Measurements from ENCODE around the gene PDLIM5. TPM values are rescaled to one million over a fixed set of nuclear protein-coding genes. Genes with fewer than 3 reads are reported as not detected.

The PDLIM5 gene
- total RNA-seq, 1 experiment from 2014 or later = 158 TPM

- H3K27ac Mint-ChIP-seq (ENCODE audit: low read depth, unreplicated experiment) = peak overlapping the region; percentile 74
- H3K4me1 Mint-ChIP-seq (ENCODE audit: insufficient read depth, unreplicated experiment) = peaks cover 34% of the 10 kb centered on the region
- H3K36me3 Mint-ChIP-seq (ENCODE audit: insufficient read depth, unreplicated experiment) = peaks cover 36% of the 10 kb centered on the region
- POLR2A ChIA-PET = interaction anchor here (0.5 to 4.1 kb wide), 15 partner anchors 10 to 144 kb away, joined by 3 to 33 read pairs (median 4); partner anchors contain the start of gene PDLIM5
- peaks cover 2% of the 10 kb centered on the region for H3K9me3 Mint-ChIP-seq (ENCODE audit: unreplicated experiment)
- no peak for TF ChIP-seq CTCF (IDR thresholded peaks at IDR 0.05; ENCODE audit: unreplicated experiment)
- BruUV-seq (replicated peaks) = no TSS peak
- no peaks in the 10 kb centered on the region for H3K27me3 Mint-ChIP-seq (ENCODE audit: insufficient read depth, unreplicated experiment)
- intact Hi-C loops (cut with micrococcal nuclease) = loop anchor here (10.0 kb wide), 1 partner anchor 87 kb away; no protein-coding TSS in a partner anchor
- CTCF ChIA-PET = interaction anchor here (0.7 to 2.0 kb wide), 2 partner anchors 12 to 101 kb away, joined by 3 to 9 read pairs; no protein-coding TSS in a partner anchor
- H3K4me3 Mint-ChIP-seq (ENCODE audit: unreplicated experiment) = no peak overlapping the region
- peak; percentile 95 for DNase-seq (ENCODE audit: unreplicated experiment)
Measured at GRCh38 chr4:94507708-94508107, 56.0 kb downstream of the PDLIM5 start.

GRCh38 chr4:94508296-94508695, 56.6 kb downstream of the PDLIM5 start:
- Mint-ChIP-seq H3K4me3 (ENCODE audit: unreplicated experiment) (no peak overlapping the region), H3K4me1 (ENCODE audit: insufficient read depth, unreplicated experiment) (peaks cover 34% of the 10 kb centered on the region), H3K36me3 (ENCODE audit: insufficient read depth, unreplicated experiment) (peaks cover 37% of the 10 kb centered on the region), H3K27ac (ENCODE audit: low read depth, unreplicated experiment) (peak overlapping the region; percentile 74), H3K9me3 (ENCODE audit: unreplicated experiment) (peaks cover 7% of the 10 kb centered on the region), H3K27me3 (ENCODE audit: insufficient read depth, unreplicated experiment) (no peaks in the 10 kb centered on the region)
- no TSS peak for BruUV-seq (replicated peaks)
- intact Hi-C loops (cut with micrococcal nuclease) = loop anchor here (10.0 kb wide), 1 partner anchor 87 kb away; no protein-coding TSS in a partner anchor
- ChIA-PET CTCF (interaction anchor here (0.7 to 2.0 kb wide), 2 partner anchors 11 to 101 kb away, joined by 3 to 9 read pairs; no protein-coding TSS in a partner anchor), POLR2A (interaction anchor here (0.5 to 4.1 kb wide), 14 partner anchors 9 to 144 kb away, joined by 3 to 33 read pairs (median 4); partner anchors contain the start of gene PDLIM5)
- no peak for DNase-seq (ENCODE audit: unreplicated experiment)
- TF ChIP-seq CTCF (IDR thresholded peaks at IDR 0.05; ENCODE audit: unreplicated experiment) = no peak

GRCh38 chr4:94508806-94509205, 57.1 kb downstream of the PDLIM5 start:
- DNase-seq (ENCODE audit: unreplicated experiment) = no peak
- peaks cover 34% of the 10 kb centered on the region for H3K4me1 Mint-ChIP-seq (ENCODE audit: insufficient read depth, unreplicated experiment)

More at GRCh38 chr4:94508806-94509205, 57.1 kb downstream of the PDLIM5 start:
- no peak for TF ChIP-seq CTCF (IDR thresholded peaks at IDR 0.05; ENCODE audit: unreplicated experiment)
- Mint-ChIP-seq H3K9me3 (ENCODE audit: unreplicated experiment) (peaks cover 12% of the 10 kb centered on the region), H3K27me3 (ENCODE audit: insufficient read depth, unreplicated experiment) (no peaks in the 10 kb centered on the region), H3K36me3 (ENCODE audit: insufficient read depth, unreplicated experiment) (peaks cover 37% of the 10 kb centered on the region), H3K27ac (ENCODE audit: low read depth, unreplicated experiment) (peak overlapping the region; percentile 74), H3K4me3 (ENCODE audit: unreplicated experiment) (no peak overlapping the region)
- BruUV-seq (replicated peaks) = no TSS peak
- intact Hi-C loops (cut with micrococcal nuclease) = loop anchor here (10.0 kb wide), 1 partner anchor 86 kb away; no protein-coding TSS in a partner anchor
- POLR2A ChIA-PET = interaction anchor here (0.9 to 4.1 kb wide), 8 partner anchors 9 to 56 kb away, joined by 4 to 33 read pairs (median 4); partner anchors contain the start of gene PDLIM5
- CTCF ChIA-PET = interaction anchor here (0.7 to 2.0 kb wide), 2 partner anchors 100 to 102 kb away, joined by 4 to 9 read pairs; no protein-coding TSS in a partner anchor

Data from MCF 10A (cell line).